ENCODE measurements around the gene MAN1C1.

DNA sequence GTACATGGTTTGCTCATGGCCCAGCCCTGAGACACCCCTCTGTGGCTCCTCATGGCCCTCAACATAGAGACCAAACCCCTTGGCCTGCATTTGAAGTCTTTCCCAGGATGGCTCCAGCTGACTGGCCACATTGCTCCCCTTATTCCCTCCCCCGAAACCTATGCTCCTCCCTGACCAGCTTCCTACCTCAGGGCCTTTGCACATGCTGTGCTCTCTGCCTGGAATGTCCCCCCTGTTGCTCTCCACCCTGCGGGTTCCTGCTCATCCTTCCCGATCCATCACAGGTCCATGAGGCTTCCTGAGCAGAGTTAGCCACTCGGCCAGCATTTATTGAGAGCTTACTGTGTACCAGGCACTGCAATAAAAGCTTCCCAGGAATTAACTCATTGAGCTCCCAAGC, 112.5 kb downstream of the MAN1C1 start:
- TF ChIP-seq, protein P1, sequence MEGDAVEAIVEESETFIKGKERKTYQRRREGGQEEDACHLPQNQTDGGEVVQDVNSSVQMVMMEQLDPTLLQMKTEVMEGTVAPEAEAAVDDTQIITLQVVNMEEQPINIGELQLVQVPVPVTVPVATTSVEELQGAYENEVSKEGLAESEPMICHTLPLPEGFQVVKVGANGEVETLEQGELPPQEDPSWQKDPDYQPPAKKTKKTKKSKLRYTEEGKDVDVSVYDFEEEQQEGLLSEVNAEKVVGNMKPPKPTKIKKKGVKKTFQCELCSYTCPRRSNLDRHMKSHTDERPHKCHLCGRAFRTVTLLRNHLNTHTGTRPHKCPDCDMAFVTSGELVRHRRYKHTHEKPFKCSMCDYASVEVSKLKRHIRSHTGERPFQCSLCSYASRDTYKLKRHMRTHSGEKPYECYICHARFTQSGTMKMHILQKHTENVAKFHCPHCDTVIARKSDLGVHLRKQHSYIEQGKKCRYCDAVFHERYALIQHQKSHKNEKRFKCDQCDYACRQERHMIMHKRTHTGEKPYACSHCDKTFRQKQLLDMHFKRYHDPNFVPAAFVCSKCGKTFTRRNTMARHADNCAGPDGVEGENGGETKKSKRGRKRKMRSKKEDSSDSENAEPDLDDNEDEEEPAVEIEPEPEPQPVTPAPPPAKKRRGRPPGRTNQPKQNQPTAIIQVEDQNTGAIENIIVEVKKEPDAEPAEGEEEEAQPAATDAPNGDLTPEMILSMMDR (IDR thresholded peaks at IDR 0.05) = no peak
- TF ChIP-seq EZH2 (IDR thresholded peaks at IDR 0.05; ENCODE audit: borderline replicate concordance, insufficient read depth, low read depth, low read length, poor library complexity, severe bottlenecking) = no peak
